GM23248 (cell line): ENCODE data around the gene POP4. TPM values are rescaled to one million over a fixed set of nuclear protein-coding genes. Genes with fewer than 3 reads are reported as not detected.

Experiments
- DNase-seq: peaks from one replicate; pipeline ENCODE4 v3.0.0-alpha.2; 2015
- H2AFZ ChIP-seq: fragments of 200-600 bp; sonication (generic); 2 replicates; pipeline ENCODE4 v1.6.1; 2016; ENCODE audit warnings: antibody characterized with exemption
- H3F3A ChIP-seq: fragments of 200-600 bp; sonication (generic); 2 replicates; pipeline ENCODE4 v1.6.1; 2016; ENCODE audit warnings: mild to moderate bottlenecking, antibody characterized with exemption, mixed run types; ENCODE audit not compliant: insufficient read depth
- H3K27ac ChIP-seq: fragments of 200-600 bp; sonication (generic); 2 replicates; pipeline ENCODE4 v1.5.1; 2016; ENCODE audit warnings: mild to moderate bottlenecking
- H3K27me3 ChIP-seq: fragments of 200-600 bp; sonication (generic); replicated peaks from 2 replicates; pipeline ENCODE4 v1.6.1; 2016; ENCODE audit warnings: mild to moderate bottlenecking; ENCODE audit not compliant: insufficient read depth
- H3K36me3 ChIP-seq: fragments of 200-600 bp; sonication (generic); 2 replicates; pipeline ENCODE4 v1.6.1; 2016; ENCODE audit warnings: low read depth, mild to moderate bottlenecking
- H3K4me1 ChIP-seq: fragments of 200-600 bp; sonication (generic); 2 replicates; pipeline ENCODE4 v1.6.1; 2016; ENCODE audit warnings: mild to moderate bottlenecking; ENCODE audit not compliant: insufficient read depth
- H3K4me2 ChIP-seq: fragments of 200-600 bp; sonication (generic); one replicate; pipeline ENCODE4 v1.6.1; 2016; ENCODE audit warnings: mild to moderate bottlenecking; ENCODE audit not compliant: unreplicated experiment
- H3K4me3 ChIP-seq: fragments of 200-600 bp; sonication (generic); 2 replicates; pipeline ENCODE4 v1.5.1; 2016; ENCODE audit warnings: mild to moderate bottlenecking
- H3K79me2 ChIP-seq: fragments of 200-600 bp; sonication (generic); 2 replicates; pipeline ENCODE4 v1.6.1; 2016; ENCODE audit warnings: mild to moderate bottlenecking; ENCODE audit not compliant: insufficient read depth
- H3K9ac ChIP-seq: fragments of 200-600 bp; sonication (generic); 2 replicates; pipeline ENCODE4 v1.6.1; 2016; ENCODE audit warnings: mild to moderate bottlenecking
- H3K9me2 ChIP-seq: fragments of 200-600 bp; sonication (generic); 2 replicates; pipeline ENCODE4 v1.6.1; 2016; ENCODE audit warnings: mixed run types, mild to moderate bottlenecking, moderate library complexity; ENCODE audit not compliant: insufficient read depth
- H3K9me3 ChIP-seq: fragments of 200-600 bp; sonication (generic); one replicate; pipeline ENCODE4 v1.6.1; 2017; ENCODE audit warnings: low read depth
- H4K20me1 ChIP-seq: fragments of 200-600 bp; sonication (generic); 2 replicates; pipeline ENCODE4 v1.6.0; 2016; ENCODE audit not compliant: insufficient read depth
- EZH2 ChIP-seq: fragments of 200-600 bp; sonication (generic); IDR thresholded peaks from 2 replicates; pipeline ENCODE4 v1.6.1; 2018; ENCODE audit warnings: antibody characterized with exemption, mild to moderate bottlenecking; ENCODE audit not compliant: insufficient read depth, poor library complexity, severe bottlenecking
- EZH2phosphoT487 ChIP-seq: fragments of 200-600 bp; sonication (generic); IDR thresholded peaks from 2 replicates; pipeline ENCODE4 v1.6.1; 2018; ENCODE audit warnings: antibody characterized with exemption, moderate library complexity, mild to moderate bottlenecking, low read depth; ENCODE audit not compliant: insufficient read depth
- WGBS, 2 experiments: methylation state at CpG; one replicate each; pipeline ENCODE4 v1.1.6; 2015 to 2017; ENCODE audit warnings: low lambda C conversion rate in 2 of 2, low coverage in 1 of 2; ENCODE audit errors: missing lambda C conversion rate in 2 of 2; 5-methylcytosine and 5-hydroxymethylcytosine counted together
- in situ Hi-C: fragments of 300-500 bp; cut with MboI; formaldehyde crosslinking; loops from 2 replicates; pipeline ENCODE4 v1.15.0; 2020
- polyA plus RNA-seq: library from polyadenylated mRNA; unstranded; fragments of >200 nt; fragmentation: Nextera tagmentation; extraction: Ambion mirVana; gene quantifications from 2 replicates; pipeline ENCODE4 v1.2.1, GENCODE V29; 2016
- total RNA-seq: library from RNA; depleted of rRNA; stranded (reverse); fragments of >200 nt; shearing (Covaris generic); gene quantifications from 2 replicates; pipeline ENCODE4 v1.2.3, GENCODE V29; 2014

Gene POP4
- total and polyA plus RNA-seq, 2 experiments from 2014 or later = 65.8 to 132 TPM

GRCh38 chr19:29565171-29565570 is 40.9 kb upstream of the POP4 start:
- 71 to 79% methylated on average over 19 of the region's 19 CpGs for WGBS, 2 experiments
- no peaks in the 10 kb centered on the region for H3K4me1 ChIP-seq
- H3F3A ChIP-seq = no peaks in the 10 kb centered on the region
- H3K36me3 ChIP-seq = no peaks in the 10 kb centered on the region
- H3K4me3 ChIP-seq = no peak overlapping the region
- no peak overlapping the region for H3K27ac ChIP-seq
- DNase-seq = no peak
- in situ Hi-C loops = no loop called here
- no peaks in the 10 kb centered on the region for H3K79me2 ChIP-seq
- no peak for TF ChIP-seq EZH2
- TF ChIP-seq EZH2phosphoT487 = no peak
- H4K20me1 ChIP-seq = no peaks in the 10 kb centered on the region
- H3K9ac ChIP-seq = no peak overlapping the region
- H2AFZ ChIP-seq = no peak overlapping the region
- H3K4me2 ChIP-seq = no peak overlapping the region
- no peaks in the 10 kb centered on the region for H3K9me3 ChIP-seq
- no peaks in the 10 kb centered on the region for H3K9me2 ChIP-seq
- peaks cover 9% of the 10 kb centered on the region; the same call in 1 of the 2 replicates for H3K27me3 ChIP-seq

- in situ Hi-C loops = no loop called here
- Histone ChIP-seq H3F3A (no peaks in the 10 kb centered on the region), H3K79me2 (no peaks in the 10 kb centered on the region), H4K20me1 (no peaks in the 10 kb centered on the region), H3K36me3 (no peaks in the 10 kb centered on the region), H2AFZ (no peak overlapping the region), H3K9me2 (no peaks in the 10 kb centered on the region), H3K27ac (no peak overlapping the region), H3K9me3 (no peaks in the 10 kb centered on the region), H3K4me3 (no peak overlapping the region), H3K27me3 (peaks cover 9% of the 10 kb centered on the region; the same call in 1 of the 2 replicates), H3K4me1 (no peaks in the 10 kb centered on the region), H3K4me2 (no peak overlapping the region), H3K9ac (no peak overlapping the region)
- WGBS, 2 experiments = 60% methylated on average over 3 of the region's 3 CpGs; no CpG with 5 or more reads in 1 of the 2 experiments
- no peak for TF ChIP-seq EZH2phosphoT487
- TF ChIP-seq EZH2 = no peak
- no peak for DNase-seq
Observed at GRCh38 chr19:29566496-29567054, 39.5 kb upstream of the POP4 start.

GRCh38 chr19:29567366-29567915 is 38.6 kb upstream of the POP4 start:
- no peaks in the 10 kb centered on the region for H3F3A ChIP-seq
- DNase-seq = no peak
- peaks cover 9% of the 10 kb centered on the region; the same call in 1 of the 2 replicates for H3K27me3 ChIP-seq
- no peaks in the 10 kb centered on the region for H3K79me2 ChIP-seq
- no peak overlapping the region for H2AFZ ChIP-seq
- H3K4me2 ChIP-seq = no peak overlapping the region
- no peak overlapping the region for H3K4me3 ChIP-seq
- no peak overlapping the region for H3K9ac ChIP-seq
- TF ChIP-seq EZH2 = no peak
- TF ChIP-seq EZH2phosphoT487 = no peak
- H3K36me3 ChIP-seq = no peaks in the 10 kb centered on the region
- no peaks in the 10 kb centered on the region for H3K4me1 ChIP-seq
- no peaks in the 10 kb centered on the region for H3K9me3 ChIP-seq
- in situ Hi-C loops = no loop called here
- H3K27ac ChIP-seq = no peak overlapping the region
- H3K9me2 ChIP-seq = no peaks in the 10 kb centered on the region
- WGBS, 2 experiments = 26 to 50% methylated on average over 1 to 2 of the region's 2 CpGs
- no peaks in the 10 kb centered on the region for H4K20me1 ChIP-seq

GRCh38 chr19:29568036-29569025 is 37.8 kb upstream of the POP4 start:
- no peak overlapping the region for H3K9ac ChIP-seq
- TF ChIP-seq EZH2phosphoT487 (no peak), EZH2 (no peak)
- H3F3A ChIP-seq = no peaks in the 10 kb centered on the region
- H3K36me3 ChIP-seq = no peaks in the 10 kb centered on the region
- H3K9me2 ChIP-seq = no peaks in the 10 kb centered on the region
- in situ Hi-C loops = no loop called here
- no peak overlapping the region for H3K4me2 ChIP-seq
- H3K27ac ChIP-seq = no peak overlapping the region
- H4K20me1 ChIP-seq = no peaks in the 10 kb centered on the region
- no peaks in the 10 kb centered on the region for H3K4me1 ChIP-seq
- H3K79me2 ChIP-seq = no peaks in the 10 kb centered on the region
- peaks cover 12% of the 10 kb centered on the region; the same call in 1 of the 2 replicates for H3K27me3 ChIP-seq
- no peaks in the 10 kb centered on the region for H3K9me3 ChIP-seq
- DNase-seq = no peak
- 48 to 51% methylated on average over 22 of the region's 22 CpGs for WGBS, 2 experiments
- H2AFZ ChIP-seq = no peak overlapping the region
- H3K4me3 ChIP-seq = no peak overlapping the region
